ENCODE data around the gene BCOR. TPM values are rescaled to one million over a fixed set of nuclear protein-coding genes. Genes with fewer than 3 reads are reported as not detected.

BCOR gene
- total and polyA plus RNA-seq, 2 experiments from 2014 or later, result 9.1 to 17.6 TPM

DNA sequence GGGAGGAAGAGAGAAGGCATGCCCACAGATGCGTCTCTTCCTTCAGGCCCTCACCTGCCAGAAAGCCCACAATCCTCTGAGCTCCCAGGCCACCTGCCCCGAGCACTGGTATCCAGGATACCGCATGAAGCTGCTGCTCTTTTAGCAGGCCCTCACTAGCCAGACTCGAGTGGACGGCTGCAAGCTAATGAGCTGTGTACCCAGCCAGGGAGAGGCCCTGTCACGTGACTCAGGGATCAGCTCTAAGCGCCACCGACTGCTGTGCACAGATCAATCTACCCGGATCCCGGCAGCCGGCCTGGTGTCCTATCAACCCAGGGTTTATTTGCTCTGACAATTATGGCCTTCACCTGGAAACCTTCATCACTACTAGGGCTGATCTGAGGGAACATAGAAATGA lies 39.0 kb downstream of the BCOR start:
- H3K4me1 ChIP-seq (ENCODE audit: insufficient read depth), result no peaks in the 10 kb centered on the region
- in situ Hi-C loops (cut with MboI), result no loop called here
- H3K4me3 ChIP-seq, result no peak overlapping the region
- H3K9ac ChIP-seq, result no peak overlapping the region
- 80 to 86% methylated on average over 4 to 10 of the region's 11 CpGs for WGBS, 2 experiments (ENCODE audit: low coverage in 1 of 2, low lambda C conversion rate in 2 of 2, missing lambda C conversion rate in 2 of 2)
- TF ChIP-seq EZH2phosphoT487 (IDR thresholded peaks at IDR 0.05; ENCODE audit: insufficient read depth, low read depth) (no peak), EZH2 (IDR thresholded peaks at IDR 0.05; ENCODE audit: insufficient read depth, poor library complexity, severe bottlenecking) (no peak)
- H3K36me3 ChIP-seq (ENCODE audit: low read depth), result peaks cover 5% of the 10 kb centered on the region; the same call in 1 of the 2 replicates
- no peaks in the 10 kb centered on the region for H3K27me3 ChIP-seq (replicated peaks; ENCODE audit: insufficient read depth)
- H2AFZ ChIP-seq, result no peak overlapping the region
- H3K27ac ChIP-seq, result no peak overlapping the region
- DNase-seq, result no peak
- no peaks in the 10 kb centered on the region for H3K9me2 ChIP-seq (ENCODE audit: insufficient read depth)
- H4K20me1 ChIP-seq (ENCODE audit: insufficient read depth), result no peaks in the 10 kb centered on the region
- H3F3A ChIP-seq (ENCODE audit: insufficient read depth), result no peaks in the 10 kb centered on the region
- H3K9me3 ChIP-seq (ENCODE audit: low read depth), result no peaks in the 10 kb centered on the region
- H3K4me2 ChIP-seq (ENCODE audit: unreplicated experiment), result no peak overlapping the region
- no peaks in the 10 kb centered on the region for H3K79me2 ChIP-seq (ENCODE audit: insufficient read depth)

DNA sequence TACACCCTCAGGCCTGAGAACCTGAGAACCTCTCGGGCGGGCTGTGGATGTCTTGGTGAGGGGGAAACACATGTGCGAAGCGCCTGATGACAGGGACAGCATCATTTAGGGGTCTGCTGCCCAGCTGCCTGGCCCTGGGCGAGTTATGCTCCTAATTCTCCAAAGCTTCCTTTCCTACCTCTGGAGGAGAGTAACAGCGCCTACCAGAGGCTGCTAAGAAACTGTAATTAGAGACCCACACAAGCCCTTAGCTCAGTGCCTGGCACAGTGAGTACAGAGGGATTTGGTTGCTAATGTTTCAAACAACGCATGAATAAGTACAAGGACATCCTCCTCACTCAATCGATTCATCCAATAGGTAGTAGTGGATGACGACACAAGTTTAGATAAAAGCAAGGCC lies 40.4 kb downstream of the BCOR start:
- no peaks in the 10 kb centered on the region for H3F3A ChIP-seq (ENCODE audit: insufficient read depth)
- H3K79me2 ChIP-seq (ENCODE audit: insufficient read depth), result no peaks in the 10 kb centered on the region
- no peak overlapping the region for H2AFZ ChIP-seq
- no peak overlapping the region for H3K9ac ChIP-seq
- H4K20me1 ChIP-seq (ENCODE audit: insufficient read depth), result no peaks in the 10 kb centered on the region
- no peak for DNase-seq
- no peaks in the 10 kb centered on the region for H3K9me3 ChIP-seq (ENCODE audit: low read depth)
- no peak overlapping the region for H3K27ac ChIP-seq
- H3K9me2 ChIP-seq (ENCODE audit: insufficient read depth), result no peaks in the 10 kb centered on the region
- in situ Hi-C loops (cut with MboI), result no loop called here
- H3K27me3 ChIP-seq (replicated peaks; ENCODE audit: insufficient read depth), result no peaks in the 10 kb centered on the region
- peaks cover 11% of the 10 kb centered on the region; the same call in 1 of the 2 replicates for H3K36me3 ChIP-seq (ENCODE audit: low read depth)
- H3K4me1 ChIP-seq (ENCODE audit: insufficient read depth), result no peaks in the 10 kb centered on the region
- WGBS, 2 experiments (ENCODE audit: low coverage in 1 of 2, low lambda C conversion rate in 2 of 2, missing lambda C conversion rate in 2 of 2), result 85 to 92% methylated on average over 5 to 9 of the region's 9 CpGs
- no peak for TF ChIP-seq EZH2phosphoT487 (IDR thresholded peaks at IDR 0.05; ENCODE audit: insufficient read depth, low read depth)
- no peak for TF ChIP-seq EZH2 (IDR thresholded peaks at IDR 0.05; ENCODE audit: insufficient read depth, poor library complexity, severe bottlenecking)
- H3K4me2 ChIP-seq (ENCODE audit: unreplicated experiment), result no peak overlapping the region
- no peak overlapping the region for H3K4me3 ChIP-seq

DNA sequence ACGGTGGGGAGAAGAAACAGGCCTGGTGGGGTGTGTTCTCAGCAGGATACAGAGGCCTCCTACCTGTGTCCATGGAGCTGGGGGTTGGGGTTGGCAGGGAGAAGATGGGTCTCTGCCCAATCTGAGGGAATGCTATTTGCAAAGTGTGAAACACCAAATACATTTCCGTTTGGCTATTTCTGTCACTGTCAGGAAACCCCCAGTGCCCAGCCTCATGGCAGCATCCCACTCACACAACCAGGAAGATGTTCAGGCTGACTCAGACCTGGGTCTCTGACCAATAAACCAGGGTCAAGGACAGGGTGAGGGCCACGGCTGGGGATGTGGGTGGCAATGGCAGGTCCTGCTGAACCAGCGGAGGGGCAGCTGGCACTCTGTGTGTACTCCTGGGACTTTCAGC lies 41.3 kb downstream of the BCOR start:
- H3K4me3 ChIP-seq, result no peak overlapping the region
- DNase-seq, result no peak
- in situ Hi-C loops (cut with MboI), result no loop called here
- H3F3A ChIP-seq (ENCODE audit: insufficient read depth), result no peaks in the 10 kb centered on the region
- no peak overlapping the region for H3K27ac ChIP-seq
- H3K27me3 ChIP-seq (replicated peaks; ENCODE audit: insufficient read depth), result no peaks in the 10 kb centered on the region
- TF ChIP-seq EZH2 (IDR thresholded peaks at IDR 0.05; ENCODE audit: insufficient read depth, poor library complexity, severe bottlenecking) (no peak), EZH2phosphoT487 (IDR thresholded peaks at IDR 0.05; ENCODE audit: insufficient read depth, low read depth) (no peak)
- 69 to 75% methylated on average over 3 to 4 of the region's 4 CpGs for WGBS, 2 experiments (ENCODE audit: low coverage in 1 of 2, low lambda C conversion rate in 2 of 2, missing lambda C conversion rate in 2 of 2)
- H2AFZ ChIP-seq, result no peak overlapping the region
- no peaks in the 10 kb centered on the region for H3K4me1 ChIP-seq (ENCODE audit: insufficient read depth)
- H3K9me3 ChIP-seq (ENCODE audit: low read depth), result no peaks in the 10 kb centered on the region
- no peak overlapping the region for H3K9ac ChIP-seq
- H3K79me2 ChIP-seq (ENCODE audit: insufficient read depth), result no peaks in the 10 kb centered on the region
- H4K20me1 ChIP-seq (ENCODE audit: insufficient read depth), result no peaks in the 10 kb centered on the region
- H3K4me2 ChIP-seq (ENCODE audit: unreplicated experiment), result no peak overlapping the region
- H3K9me2 ChIP-seq (ENCODE audit: insufficient read depth), result no peaks in the 10 kb centered on the region
- H3K36me3 ChIP-seq (ENCODE audit: low read depth), result peaks cover 20% of the 10 kb centered on the region

DNA sequence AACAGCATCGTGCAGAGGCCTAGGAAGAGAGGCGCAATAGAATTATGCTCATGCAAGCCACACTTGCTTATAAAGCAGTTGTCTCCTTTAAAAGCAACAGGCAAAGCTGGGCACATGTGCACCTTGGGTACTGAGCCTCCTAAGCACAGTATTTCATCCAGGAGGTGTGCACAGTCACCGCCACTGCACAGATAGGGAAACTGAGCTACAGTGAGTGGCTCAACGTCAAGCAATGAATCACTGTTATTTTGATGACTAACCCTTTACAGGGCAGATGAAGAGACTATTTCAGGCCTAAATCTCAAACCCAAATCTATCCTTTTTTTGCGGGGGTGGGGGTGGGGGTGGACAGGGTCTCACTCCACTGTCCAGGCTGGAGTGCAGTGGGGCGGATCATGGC lies 42.3 kb downstream of the BCOR start:
- Histone ChIP-seq H4K20me1 (ENCODE audit: insufficient read depth) (no peaks in the 10 kb centered on the region), H3K27me3 (replicated peaks; ENCODE audit: insufficient read depth) (no peaks in the 10 kb centered on the region), H3K4me1 (ENCODE audit: insufficient read depth) (no peaks in the 10 kb centered on the region), H3K79me2 (ENCODE audit: insufficient read depth) (no peaks in the 10 kb centered on the region), H3K36me3 (ENCODE audit: low read depth) (peaks cover 27% of the 10 kb centered on the region), H3K9me2 (ENCODE audit: insufficient read depth) (no peaks in the 10 kb centered on the region), H3K9me3 (ENCODE audit: low read depth) (no peaks in the 10 kb centered on the region), H3F3A (ENCODE audit: insufficient read depth) (no peaks in the 10 kb centered on the region), H3K9ac (no peak overlapping the region), H2AFZ (no peak overlapping the region), H3K4me3 (no peak overlapping the region), H3K27ac (no peak overlapping the region), H3K4me2 (ENCODE audit: unreplicated experiment) (no peak overlapping the region)
- TF ChIP-seq EZH2phosphoT487 (IDR thresholded peaks at IDR 0.05; ENCODE audit: insufficient read depth, low read depth) (no peak), EZH2 (IDR thresholded peaks at IDR 0.05; ENCODE audit: insufficient read depth, poor library complexity, severe bottlenecking) (no peak)
- in situ Hi-C loops (cut with MboI), result no loop called here
- DNase-seq, result no peak
- 68 to 80% methylated on average over 6 of the region's 6 CpGs for WGBS, 2 experiments (ENCODE audit: low coverage in 1 of 2, low lambda C conversion rate in 2 of 2, missing lambda C conversion rate in 2 of 2)

DNA sequence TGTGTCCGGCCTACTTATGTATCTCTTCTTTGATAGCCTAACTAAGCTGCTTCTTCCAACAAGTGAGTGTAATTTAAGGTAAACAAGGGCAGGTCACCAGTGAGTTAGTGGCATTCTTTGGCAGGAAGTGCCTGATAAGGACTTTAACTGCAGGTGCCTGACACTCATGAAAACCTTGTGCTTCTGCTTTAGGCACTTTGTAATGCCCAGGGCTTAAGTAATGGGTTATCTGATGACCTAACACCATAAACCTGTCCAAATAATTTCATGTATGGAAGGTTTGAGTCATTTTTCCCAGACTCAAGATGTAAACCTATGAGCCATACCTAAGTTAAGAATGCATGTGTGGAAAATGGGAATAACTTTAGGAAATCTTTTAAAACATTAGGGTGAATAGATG lies 43.0 kb downstream of the BCOR start:
- peaks cover 32% of the 10 kb centered on the region for H3K36me3 ChIP-seq (ENCODE audit: low read depth)
- H3K4me3 ChIP-seq, result no peak overlapping the region
- no peaks in the 10 kb centered on the region for H4K20me1 ChIP-seq (ENCODE audit: insufficient read depth)
- H3K9me3 ChIP-seq (ENCODE audit: low read depth), result no peaks in the 10 kb centered on the region
- in situ Hi-C loops (cut with MboI), result no loop called here
- H3K9me2 ChIP-seq (ENCODE audit: insufficient read depth), result no peaks in the 10 kb centered on the region
- WGBS, 2 experiments (ENCODE audit: low coverage in 1 of 2, low lambda C conversion rate in 2 of 2, missing lambda C conversion rate in 2 of 2), result 93 to 100% methylated on average over 1 of the region's 1 CpG
- H3F3A ChIP-seq (ENCODE audit: insufficient read depth), result no peaks in the 10 kb centered on the region
- no peaks in the 10 kb centered on the region for H3K27me3 ChIP-seq (replicated peaks; ENCODE audit: insufficient read depth)
- H3K9ac ChIP-seq, result no peak overlapping the region
- no peak overlapping the region for H3K4me2 ChIP-seq (ENCODE audit: unreplicated experiment)
- no peak overlapping the region for H3K27ac ChIP-seq
- H3K4me1 ChIP-seq (ENCODE audit: insufficient read depth), result no peaks in the 10 kb centered on the region
- no peaks in the 10 kb centered on the region for H3K79me2 ChIP-seq (ENCODE audit: insufficient read depth)
- H2AFZ ChIP-seq, result no peak overlapping the region
- DNase-seq, result no peak
- TF ChIP-seq EZH2phosphoT487 (IDR thresholded peaks at IDR 0.05; ENCODE audit: insufficient read depth, low read depth) (no peak), EZH2 (IDR thresholded peaks at IDR 0.05; ENCODE audit: insufficient read depth, poor library complexity, severe bottlenecking) (no peak)

Data from GM23248 (cell line).